ENCODE data around the gene NFKBIA. TPM values are rescaled to one million over a fixed set of nuclear protein-coding genes. Genes with fewer than 3 reads are reported as not detected.
"Not testable (repeated sequence)": the region's sequence is repeated elsewhere in the genome, so short reads cannot be mapped to it uniquely, and the experiment has no call there.

Gene NFKBIA
- total RNA-seq, 2 donors from 2014 or later, result 1,744 to 1,805 TPM

- no peak for ATAC-seq
- peak overlapping the region; percentile 100 for H3K27ac Mint-ChIP-seq
- no peak for DNase-seq
- no peaks in the 10 kb centered on the region for H3K27me3 Mint-ChIP-seq
- peaks cover 5% of the 10 kb centered on the region for H3K9me3 ChIP-seq (ENCODE audit: control insufficient read depth, low read length, poor library complexity, severe bottlenecking)
- peaks cover 53% of the 10 kb centered on the region for H3K4me1 Mint-ChIP-seq
- H3K36me3 Mint-ChIP-seq (ENCODE audit: low read depth), result peaks cover 2% of the 10 kb centered on the region
- H3K4me3 Mint-ChIP-seq, result peak overlapping the region; percentile 95
Measured at GRCh38 chr14:35405304-35405996, 901 bp upstream of the NFKBIA start.

GRCh38 chr14:35403603-35404448 is 723 bp downstream of the NFKBIA start:
- no peaks in the 10 kb centered on the region for H3K27me3 Mint-ChIP-seq
- peaks cover 61% of the 10 kb centered on the region for H3K4me1 Mint-ChIP-seq
- H3K4me3 Mint-ChIP-seq, result peak overlapping the region; percentile 95
- DNase-seq (peak; percentile 95), ATAC-seq (peak; percentile 65)
- peaks cover 5% of the 10 kb centered on the region for H3K9me3 ChIP-seq (ENCODE audit: control insufficient read depth, low read length, poor library complexity, severe bottlenecking)
- H3K27ac Mint-ChIP-seq, result peak overlapping the region; percentile 100
- peaks cover 2% of the 10 kb centered on the region for H3K36me3 Mint-ChIP-seq (ENCODE audit: low read depth)

DNA sequence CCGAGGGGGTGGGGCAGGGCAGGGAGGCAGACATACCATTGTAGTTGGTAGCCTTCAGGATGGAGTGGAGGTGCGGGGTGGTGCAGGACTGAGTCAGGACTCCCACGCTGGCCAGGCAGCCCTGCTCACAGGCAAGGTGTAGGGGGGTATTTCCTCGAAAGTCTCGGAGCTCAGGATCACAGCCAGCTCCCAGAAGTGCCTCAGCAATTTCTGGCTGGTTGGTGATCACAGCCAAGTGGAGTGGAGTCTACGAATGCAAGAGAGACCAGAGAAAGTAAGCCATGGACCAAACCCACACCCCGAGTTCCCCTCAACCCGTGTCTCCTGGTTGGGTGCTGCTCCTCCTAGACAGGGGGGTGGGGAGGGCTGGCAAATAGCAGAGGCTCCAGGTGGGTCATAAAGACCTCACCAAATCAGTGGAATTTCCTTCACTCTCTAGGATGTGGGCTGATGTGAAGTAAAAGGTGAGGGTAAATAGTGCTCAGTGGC is 1.4 kb downstream of the NFKBIA start:
- Mint-ChIP-seq H3K4me3 (peak overlapping the region; percentile 95), H3K4me1 (peaks cover 63% of the 10 kb centered on the region), H3K27me3 (no peaks in the 10 kb centered on the region), H3K36me3 (ENCODE audit: low read depth) (peaks cover 2% of the 10 kb centered on the region), H3K27ac (peak overlapping the region; percentile 100)
- ATAC-seq (no peak), DNase-seq (peak in 1 of 3 donors; percentile 18)
- H3K9me3 ChIP-seq (ENCODE audit: control insufficient read depth, low read length, poor library complexity, severe bottlenecking), result peaks cover 5% of the 10 kb centered on the region

GRCh38 chr14:35402323-35403113 is 2.0 kb downstream of the NFKBIA start:
- ATAC-seq (no peak), DNase-seq (peak in 1 of 3 donors; percentile 29)
- peaks cover 2% of the 10 kb centered on the region for H3K36me3 Mint-ChIP-seq (ENCODE audit: low read depth)
- no peaks in the 10 kb centered on the region for H3K27me3 Mint-ChIP-seq
- H3K27ac Mint-ChIP-seq, result peak overlapping the region; percentile 100
- H3K4me3 Mint-ChIP-seq, result peak overlapping the region; percentile 95
- H3K9me3 ChIP-seq (ENCODE audit: control insufficient read depth, low read length, poor library complexity, severe bottlenecking), result peaks cover 5% of the 10 kb centered on the region
- peaks cover 65% of the 10 kb centered on the region for H3K4me1 Mint-ChIP-seq

DNA sequence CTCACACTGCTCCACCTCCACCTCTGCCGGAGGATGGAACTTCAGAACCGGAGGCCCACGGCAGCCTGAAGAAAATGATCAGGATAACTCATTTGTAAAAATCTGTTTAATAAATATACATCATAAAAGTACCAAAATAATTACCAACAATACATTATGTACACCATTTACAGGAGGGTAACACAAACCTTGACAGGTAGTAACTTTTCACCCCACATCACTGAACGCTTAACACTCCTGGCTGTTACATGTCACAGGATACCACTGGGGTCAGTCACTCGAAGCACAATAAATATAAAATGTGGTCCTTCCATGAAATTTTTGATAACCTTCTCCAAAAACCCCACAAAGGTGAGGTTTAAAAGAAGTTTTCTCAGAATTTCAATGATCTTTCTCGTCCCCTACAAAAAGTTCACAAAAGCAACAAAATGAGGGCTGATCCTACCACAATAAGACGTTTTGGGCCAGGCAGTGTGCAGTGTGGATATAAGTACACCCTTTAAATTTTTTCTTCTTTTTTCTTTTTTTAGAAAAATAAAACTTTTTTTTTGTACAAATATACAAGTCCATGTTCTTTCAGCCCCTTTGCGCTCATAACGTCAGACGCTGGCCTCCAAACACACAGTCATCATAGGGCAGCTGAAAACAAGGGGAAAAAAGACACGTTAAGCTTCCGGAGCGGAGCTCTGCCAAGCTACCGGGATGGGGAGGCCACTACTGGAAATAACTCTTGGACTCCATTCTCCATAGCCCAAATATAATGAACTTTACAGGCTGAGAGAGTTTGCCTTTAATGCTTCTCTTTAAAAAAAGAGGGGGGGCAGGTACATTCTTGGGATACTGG is 2.9 kb downstream of the NFKBIA start:
- peaks cover 5% of the 10 kb centered on the region for H3K9me3 ChIP-seq (ENCODE audit: control insufficient read depth, low read length, poor library complexity, severe bottlenecking)
- Mint-ChIP-seq H3K4me1 (peaks cover 68% of the 10 kb centered on the region), H3K36me3 (ENCODE audit: low read depth) (peaks cover 2% of the 10 kb centered on the region), H3K27ac (peak overlapping the region; percentile 100), H3K27me3 (no peaks in the 10 kb centered on the region), H3K4me3 (peak overlapping the region; percentile 95)
- DNase-seq (no peak), ATAC-seq (no peak)

GRCh38 chr14:35400648-35401421 is 3.7 kb downstream of the NFKBIA start:
- peak overlapping the region; percentile 95 for H3K4me3 Mint-ChIP-seq
- H3K36me3 Mint-ChIP-seq (ENCODE audit: low read depth), result peaks cover 2% of the 10 kb centered on the region
- no peak for ATAC-seq
- peak in 2 of 3 donors; percentile 25 to 29 for DNase-seq
- H3K27me3 Mint-ChIP-seq, result no peaks in the 10 kb centered on the region
- peaks cover 60% of the 10 kb centered on the region for H3K4me1 Mint-ChIP-seq
- peak overlapping the region; percentile 100 for H3K27ac Mint-ChIP-seq
- H3K9me3 ChIP-seq (ENCODE audit: control insufficient read depth, low read length, poor library complexity, severe bottlenecking), result peaks cover 5% of the 10 kb centered on the region

- H3K9me3 ChIP-seq (ENCODE audit: control insufficient read depth, low read length, poor library complexity, severe bottlenecking), result peaks cover 5% of the 10 kb centered on the region
- Mint-ChIP-seq H3K36me3 (ENCODE audit: low read depth) (peaks cover under 1% of the 10 kb centered on the region), H3K4me1 (peaks cover 48% of the 10 kb centered on the region), H3K27ac (peak overlapping the region; percentile 100), H3K27me3 (no peaks in the 10 kb centered on the region), H3K4me3 (peak overlapping the region; percentile 95)
- DNase-seq, result no peak
- ATAC-seq, result peak; percentile 6
Measured at GRCh38 chr14:35399083-35399937, 5.2 kb downstream of the NFKBIA start.

DNA sequence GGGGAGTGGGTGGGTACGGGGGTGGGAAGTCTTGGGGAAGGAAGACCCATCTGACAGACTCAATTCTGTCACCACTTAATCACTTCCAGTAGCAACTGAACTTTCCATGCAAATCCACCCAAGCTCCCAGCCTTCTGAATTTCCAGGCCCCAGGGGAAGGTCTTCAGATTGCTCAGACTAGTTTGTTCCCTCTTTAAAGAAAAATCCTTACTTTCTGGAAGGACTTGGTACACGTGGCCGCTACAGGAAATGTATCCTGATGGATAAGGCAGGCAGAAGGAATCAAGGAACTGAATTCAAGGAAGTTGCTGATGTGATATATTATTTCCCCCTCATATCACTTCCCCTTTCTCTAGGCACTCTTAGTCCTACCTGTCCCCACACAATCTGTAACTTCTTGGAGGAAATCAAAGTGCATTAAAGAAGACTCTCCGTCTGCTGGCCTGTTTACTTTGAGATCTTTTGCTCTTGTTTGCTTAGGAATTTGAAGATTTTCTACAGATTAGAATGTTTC is 6.4 kb downstream of the NFKBIA start:
- DNase-seq (no peak), ATAC-seq (no peak)
- Mint-ChIP-seq H3K27ac (peak overlapping the region; percentile 100), H3K36me3 (ENCODE audit: low read depth) (no peaks in the 10 kb centered on the region), H3K27me3 (no peaks in the 10 kb centered on the region), H3K4me3 (peak overlapping the region; percentile 57), H3K4me1 (peaks cover 44% of the 10 kb centered on the region)
- H3K9me3 ChIP-seq (ENCODE audit: control insufficient read depth, low read length, poor library complexity, severe bottlenecking), result peaks cover 2% of the 10 kb centered on the region

- DNase-seq; H3K27me3 Mint-ChIP-seq; H3K27ac Mint-ChIP-seq; H3K9me3 ChIP-seq (ENCODE audit: control insufficient read depth, low read length, poor library complexity, severe bottlenecking); H3K4me3 Mint-ChIP-seq; ATAC-seq; H3K36me3 Mint-ChIP-seq (ENCODE audit: low read depth): not testable (repeated sequence)
- H3K4me1 Mint-ChIP-seq, result peaks cover 30% of the 10 kb centered on the region
Measured at GRCh38 chr14:35396610-35397009, 7.9 kb downstream of the NFKBIA start.

GRCh38 chr14:35395283-35395682 is 9.3 kb downstream of the NFKBIA start:
- ATAC-seq (no peak), DNase-seq (no peak)
- Mint-ChIP-seq H3K27ac (no peak overlapping the region), H3K4me3 (no peak overlapping the region), H3K27me3 (no peaks in the 10 kb centered on the region), H3K4me1 (peaks cover 20% of the 10 kb centered on the region), H3K36me3 (ENCODE audit: low read depth) (no peaks in the 10 kb centered on the region)
- no peaks in the 10 kb centered on the region for H3K9me3 ChIP-seq (ENCODE audit: control insufficient read depth, low read length, poor library complexity, severe bottlenecking)

All from T-helper 17 cell (primary cell).